HFF-Myc (cell line): ENCODE data around the gene TEX2.

Experiments used
- DNase-seq: peaks from one replicate; pipeline ENCODE4 v3.0.0-alpha.2; 2011; ENCODE audit warnings: low read depth; ENCODE audit errors: extremely low read depth
- H3K4me3 ChIP-seq: replicated peaks from 2 replicates; pipeline ENCODE4 v1.5.1; 2011; ENCODE audit warnings: low read depth, mild to moderate bottlenecking, control low read depth, low read length
- TF ChIP-seq, protein P1 (sequence below): IDR thresholded peaks from 2 replicates; pipeline ENCODE4 v1.5.1; 2012; ENCODE audit warnings: mild to moderate bottlenecking, low read depth, low read length, control low read depth; ENCODE audit errors: missing control alignments

Gene TEX2

DNA sequence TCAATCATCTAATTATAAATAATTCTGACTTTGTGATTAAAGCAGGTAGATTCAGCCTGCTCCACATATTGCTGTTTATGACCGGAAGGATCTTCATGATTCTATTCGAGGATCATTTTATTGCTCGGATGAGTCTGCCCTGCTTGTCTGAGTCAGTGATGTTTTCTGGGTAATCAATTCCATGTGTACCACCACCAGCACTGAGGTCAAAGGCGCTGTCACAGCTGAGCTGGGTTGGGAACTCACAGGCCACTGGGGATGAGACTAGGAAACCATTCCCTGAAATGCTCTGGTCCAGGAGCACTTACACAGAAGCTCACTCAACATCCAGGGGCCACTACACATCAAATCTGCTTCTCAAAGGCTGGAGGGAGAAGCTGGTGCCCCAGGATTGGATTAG is 102.7 kb downstream of the TEX2 start:
- peak; percentile 81 for DNase-seq
- no peak overlapping the region for H3K4me3 ChIP-seq
- TF ChIP-seq, protein P1, sequence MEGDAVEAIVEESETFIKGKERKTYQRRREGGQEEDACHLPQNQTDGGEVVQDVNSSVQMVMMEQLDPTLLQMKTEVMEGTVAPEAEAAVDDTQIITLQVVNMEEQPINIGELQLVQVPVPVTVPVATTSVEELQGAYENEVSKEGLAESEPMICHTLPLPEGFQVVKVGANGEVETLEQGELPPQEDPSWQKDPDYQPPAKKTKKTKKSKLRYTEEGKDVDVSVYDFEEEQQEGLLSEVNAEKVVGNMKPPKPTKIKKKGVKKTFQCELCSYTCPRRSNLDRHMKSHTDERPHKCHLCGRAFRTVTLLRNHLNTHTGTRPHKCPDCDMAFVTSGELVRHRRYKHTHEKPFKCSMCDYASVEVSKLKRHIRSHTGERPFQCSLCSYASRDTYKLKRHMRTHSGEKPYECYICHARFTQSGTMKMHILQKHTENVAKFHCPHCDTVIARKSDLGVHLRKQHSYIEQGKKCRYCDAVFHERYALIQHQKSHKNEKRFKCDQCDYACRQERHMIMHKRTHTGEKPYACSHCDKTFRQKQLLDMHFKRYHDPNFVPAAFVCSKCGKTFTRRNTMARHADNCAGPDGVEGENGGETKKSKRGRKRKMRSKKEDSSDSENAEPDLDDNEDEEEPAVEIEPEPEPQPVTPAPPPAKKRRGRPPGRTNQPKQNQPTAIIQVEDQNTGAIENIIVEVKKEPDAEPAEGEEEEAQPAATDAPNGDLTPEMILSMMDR, result no peak

DNA sequence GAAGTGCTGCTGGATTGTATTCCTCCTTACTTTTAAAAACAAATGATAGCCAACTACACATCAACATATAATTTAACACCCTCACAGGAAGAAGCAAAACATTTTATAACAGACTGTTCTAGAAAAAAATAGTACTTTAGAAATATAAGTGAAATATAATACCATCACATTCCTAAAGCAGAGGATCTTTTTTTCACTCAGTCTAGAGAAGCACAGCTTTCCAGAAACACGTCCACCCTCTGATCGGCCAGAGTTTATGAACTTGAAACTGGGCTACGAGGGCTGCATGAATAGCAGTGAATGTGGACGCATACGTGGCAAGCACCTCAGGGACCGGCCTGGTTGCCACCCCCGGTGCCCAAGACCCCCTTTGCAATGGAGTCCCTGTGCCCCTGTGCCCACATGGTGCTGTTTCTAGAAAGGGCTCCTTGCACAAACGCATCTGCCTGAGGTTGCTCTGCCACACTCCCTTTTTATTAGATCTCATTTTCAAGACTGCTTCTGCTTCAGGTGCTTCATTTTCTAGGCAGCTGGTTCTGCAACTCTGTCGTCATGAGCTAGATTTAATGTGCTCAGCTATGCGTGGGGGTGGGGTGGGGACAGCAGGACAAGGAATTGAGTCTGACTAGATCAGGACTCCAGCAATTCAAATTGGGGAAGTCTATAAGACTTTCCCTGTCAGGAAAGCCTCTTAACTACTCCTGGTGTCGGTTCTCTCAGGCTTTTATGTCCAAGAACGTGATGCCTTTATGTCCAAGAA is 104.0 kb downstream of the TEX2 start:
- DNase-seq, result no peak
- TF ChIP-seq, protein P1, result no peak
- no peak overlapping the region for H3K4me3 ChIP-seq

DNA sequence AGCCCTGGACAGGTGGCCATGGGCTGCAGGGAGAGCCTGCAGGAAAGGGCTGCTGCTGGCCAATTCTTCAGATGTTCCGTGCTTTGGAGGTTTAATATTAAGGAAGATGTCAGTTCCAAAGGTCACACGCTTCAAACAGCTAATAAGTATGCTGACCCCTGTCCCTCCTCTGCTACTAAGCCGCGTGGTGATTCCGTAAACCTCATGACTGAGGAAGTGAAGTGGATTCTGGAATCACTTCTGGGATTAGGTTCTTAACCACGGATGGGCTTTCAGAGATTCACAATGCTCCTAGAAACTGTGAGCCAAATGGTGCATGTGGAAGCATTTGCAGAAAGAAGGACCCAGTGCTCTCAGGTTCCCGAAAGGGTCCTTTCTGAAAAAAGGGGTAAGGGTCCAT is 104.7 kb downstream of the TEX2 start:
- DNase-seq, result no peak
- TF ChIP-seq, protein P1, result no peak
- no peak overlapping the region for H3K4me3 ChIP-seq

DNA sequence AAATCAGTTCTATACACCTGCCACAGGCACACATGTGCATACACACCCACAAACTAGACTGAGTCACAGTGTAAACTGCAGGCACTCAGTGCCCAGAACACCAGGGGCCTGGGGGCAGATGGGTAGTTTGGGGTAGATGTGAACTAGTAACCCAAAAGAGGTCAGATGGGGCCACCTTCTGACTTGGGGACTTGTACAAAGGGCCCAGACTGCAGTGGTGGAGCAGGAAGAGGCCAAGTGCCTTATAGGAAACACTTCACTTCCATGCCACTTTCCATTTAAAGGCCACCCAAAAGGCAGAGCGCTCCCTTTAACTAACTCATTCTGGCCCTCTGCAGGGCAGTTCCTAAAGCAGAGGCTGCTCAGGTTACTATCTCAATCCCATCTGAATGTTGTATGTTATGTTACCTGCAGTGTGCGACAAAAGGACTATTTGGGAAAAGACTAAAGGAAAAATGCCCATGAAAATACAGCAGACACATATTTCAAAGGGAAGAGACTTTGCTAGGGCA is 105.3 kb downstream of the TEX2 start:
- TF ChIP-seq, protein P1, result no peak
- DNase-seq, result no peak
- no peak overlapping the region for H3K4me3 ChIP-seq

DNA sequence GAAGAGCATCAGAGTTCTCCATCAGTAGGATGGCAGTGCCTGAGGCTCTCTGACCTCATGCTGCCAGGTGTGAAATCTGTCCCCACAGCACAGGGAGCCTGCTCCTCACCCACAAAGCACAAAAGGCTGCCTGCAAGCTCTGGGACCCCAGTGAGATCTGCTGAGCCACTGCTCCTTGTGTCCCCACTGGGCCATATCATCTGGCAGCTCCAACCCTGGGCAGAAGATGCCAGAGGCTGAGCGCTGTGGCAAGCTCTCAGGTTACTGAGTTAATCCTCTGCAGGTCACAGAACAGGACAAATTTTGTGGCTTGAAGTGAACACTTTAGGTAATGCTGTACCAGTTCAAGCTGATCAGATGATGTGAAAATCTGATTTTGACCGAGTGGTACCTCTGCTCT is 106.4 kb downstream of the TEX2 start:
- no peak overlapping the region for H3K4me3 ChIP-seq
- DNase-seq, result no peak
- TF ChIP-seq, protein P1, result no peak

DNA sequence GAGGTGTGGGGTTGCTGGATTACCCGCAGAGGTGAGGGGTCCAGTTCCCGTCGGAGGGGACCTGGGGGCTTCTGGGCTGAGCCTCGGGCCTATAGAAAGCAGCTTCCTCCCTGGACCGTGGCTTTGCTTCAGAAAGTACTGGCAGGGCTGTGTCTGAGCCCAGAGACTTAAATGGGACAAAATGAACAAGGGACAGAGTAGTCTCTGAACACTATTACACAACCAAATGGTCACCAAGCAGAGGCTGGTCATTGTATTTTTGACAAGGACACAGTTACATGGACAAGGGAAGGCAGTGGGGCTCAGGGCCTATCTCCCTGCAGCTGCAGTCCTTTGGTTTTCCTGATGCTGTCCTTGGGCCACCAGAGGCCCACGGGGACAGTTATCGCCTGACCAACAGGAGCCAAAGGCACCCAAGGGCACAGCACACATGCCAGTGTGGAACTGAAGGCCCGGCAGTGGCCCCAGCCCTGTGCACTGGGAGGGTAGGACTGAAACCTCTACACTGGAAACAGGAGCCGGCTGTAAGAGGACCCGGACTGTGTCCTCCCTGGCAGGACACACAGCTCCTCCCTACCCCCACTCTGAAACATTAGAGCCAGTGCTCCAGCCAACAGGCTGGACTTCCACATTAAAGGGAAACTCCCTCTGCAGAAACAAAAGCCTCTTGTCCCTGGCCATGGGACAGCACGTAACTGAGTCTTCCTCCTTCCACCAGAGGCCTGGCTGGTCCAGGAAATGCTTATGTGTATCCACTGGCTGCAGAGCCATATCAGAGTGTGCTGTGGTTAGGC is 107.1 kb downstream of the TEX2 start:
- TF ChIP-seq, protein P1, result no peak
- DNase-seq, result no peak
- no peak overlapping the region for H3K4me3 ChIP-seq
